WTC11 (cell line): Measurements from ENCODE around the gene AKAP6.

Experiments
- CTCF ChIP-seq: fragments of 200-600 bp; IDR thresholded peaks from 2 replicates; pipeline ENCODE4 v1.8.0; 2022; ENCODE audit warnings: antibody characterized with exemption
- GRHL2 ChIP-seq: fragments of 250-450 bp; sonication (Bioruptor Pico); IDR thresholded peaks from 2 replicates; pipeline ENCODE4 v1.8.0; 2022; ENCODE audit warnings: mild to moderate bottlenecking, moderate library complexity; ENCODE audit not compliant: insufficient replicate concordance, severe bottlenecking
- JUN ChIP-seq: sonication (generic); formaldehyde crosslinking; IDR thresholded peaks from 2 replicates; pipeline ENCODE4 v1.8.0; 2023; ENCODE audit warnings: mild to moderate bottlenecking, missing genetic modification reagents
- MAX ChIP-seq: sonication (generic); formaldehyde crosslinking; IDR thresholded peaks from 2 replicates; pipeline ENCODE4 v1.8.0; 2022; ENCODE audit warnings: mild to moderate bottlenecking, missing genetic modification reagents
- TCF7 ChIP-seq: sonication (generic); formaldehyde crosslinking; IDR thresholded peaks from 2 replicates; pipeline ENCODE4 v1.8.0; 2022; ENCODE audit warnings: mild to moderate bottlenecking, low read depth, missing genetic modification reagents, moderate library complexity
- ZNF416 ChIP-seq: fragments of 250-450 bp; sonication (Bioruptor Pico); IDR thresholded peaks from 2 replicates; pipeline ENCODE4 v1.9.0; 2021; ENCODE audit warnings: mild to moderate bottlenecking, inconsistent platforms
- ZNF512 ChIP-seq: sonication (generic); formaldehyde crosslinking; IDR thresholded peaks from 2 replicates; pipeline ENCODE4 v1.8.1; 2022; ENCODE audit warnings: missing genetic modification reagents, borderline replicate concordance

- TF ChIP-seq CTCF = no peak
- no peak for TF ChIP-seq TCF7 (CRISPR knock-in tag)
- TF ChIP-seq JUN (CRISPR knock-in tag) = no peak
- no peak for TF ChIP-seq ZNF512
- TF ChIP-seq GRHL2 (CRISPR knock-in tag) = no peak
- TF ChIP-seq MAX (CRISPR knock-in tag) = no peak
- TF ChIP-seq ZNF416 (CRISPR knock-in tag) = no peak
Observed at GRCh38 chr14:32343926-32344430, 14.9 kb downstream of the AKAP6 start.
